ENCODE results near the gene KLHDC1.

DNA sequence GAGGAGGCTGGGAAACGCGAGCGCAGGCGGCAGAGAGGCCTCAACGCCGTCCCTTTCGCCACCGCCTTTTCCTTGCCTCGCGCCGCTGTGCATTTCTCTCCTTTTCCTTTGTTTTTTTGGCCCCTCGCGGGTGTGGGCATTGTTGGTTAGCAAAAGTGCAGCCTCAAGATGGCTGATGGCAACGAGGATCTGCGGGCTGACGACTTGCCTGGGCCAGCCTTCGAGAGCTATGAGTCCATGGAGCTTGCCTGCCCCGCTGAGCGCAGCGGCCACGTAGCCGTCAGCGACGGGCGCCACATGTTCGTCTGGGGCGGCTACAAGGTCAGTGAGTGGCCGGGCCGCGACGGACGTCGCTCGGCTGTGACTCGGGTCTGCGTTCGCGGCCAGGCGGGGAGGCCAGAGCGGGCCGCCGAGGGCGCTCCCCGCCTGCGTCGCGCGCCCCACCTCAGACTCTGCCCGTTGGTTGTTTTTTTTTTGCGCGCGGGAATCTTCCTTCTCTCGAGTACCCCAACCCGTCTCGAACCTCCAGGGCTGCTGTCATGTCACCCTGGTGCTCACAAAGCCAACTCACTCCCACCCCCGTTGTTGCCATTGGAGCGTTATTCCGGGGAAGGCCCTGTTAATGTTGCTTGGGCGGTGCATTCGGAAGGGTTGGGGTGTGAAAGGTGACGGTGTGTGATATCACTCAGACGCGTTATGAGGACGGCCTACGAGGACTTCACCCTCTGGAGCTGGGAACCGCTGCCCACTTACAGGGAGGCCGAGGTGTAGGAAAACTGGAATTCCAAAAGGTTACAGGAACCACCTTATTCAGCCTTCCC lies 75.6 kb downstream of the KLHDC1 start:
- TF ChIP-seq POLR2A (IDR thresholded peaks at IDR 0.05) (no peak), POLR2AphosphoS5 (IDR thresholded peaks at IDR 0.05) (peak; percentile 19 to 56 (median 44))
